Stimulated activated CD8-positive, alpha-beta memory T cell treated with anti-CD3 and anti-CD28 coated beads, Interleukin-4, amount 100 ng/mL, for 4 hours (primary cell): ENCODE data around the gene ZNF618.

Source experiments
- DNase-seq, 2 donors: peaks; one replicate each; pipeline ENCODE4 v3.0.0-alpha.2; 2020; ENCODE audit warnings: low read depth in 2 of 2, low spot score in 1 of 2

ZNF618 gene

GRCh38 chr9:113955076-113955752 is 79.1 kb downstream of the ZNF618 start:
- DNase-seq: no peak

- DNase-seq: no peak
Measured at GRCh38 chr9:113956901-113957300, 80.8 kb downstream of the ZNF618 start.

- DNase-seq: no peak
Measured at GRCh38 chr9:113957351-113957750, 81.2 kb downstream of the ZNF618 start.

- DNase-seq: no peak
Measured at GRCh38 chr9:113957821-113958341, 81.8 kb downstream of the ZNF618 start.

- no peak for DNase-seq
Measured at GRCh38 chr9:113958556-113958955, 82.4 kb downstream of the ZNF618 start.

GRCh38 chr9:113960768-113961167 is 84.7 kb downstream of the ZNF618 start:
- DNase-seq: no peak

GRCh38 chr9:113962396-113962795 is 86.3 kb downstream of the ZNF618 start:
- DNase-seq: no peak

GRCh38 chr9:113963017-113963620 is 87.0 kb downstream of the ZNF618 start:
- DNase-seq: no peak

- DNase-seq: no peak
Measured at GRCh38 chr9:113963696-113964494, 87.8 kb downstream of the ZNF618 start.

- DNase-seq: no peak
Measured at GRCh38 chr9:113964495-113965170, 88.5 kb downstream of the ZNF618 start.

- DNase-seq: no peak
Measured at GRCh38 chr9:113966394-113966793, 90.3 kb downstream of the ZNF618 start.

- no peak for DNase-seq
Measured at GRCh38 chr9:113967380-113967779, 91.3 kb downstream of the ZNF618 start.

GRCh38 chr9:113969343-113969742 is 93.2 kb downstream of the ZNF618 start:
- DNase-seq: no peak

GRCh38 chr9:113973226-113973625 is 97.1 kb downstream of the ZNF618 start:
- no peak for DNase-seq

GRCh38 chr9:113973963-113974413 is 97.9 kb downstream of the ZNF618 start:
- DNase-seq: no peak

GRCh38 chr9:113976915-113977314 is 100.8 kb downstream of the ZNF618 start:
- DNase-seq: no peak

GRCh38 chr9:113978725-113979342 is 102.7 kb downstream of the ZNF618 start:
- DNase-seq: no peak

GRCh38 chr9:113979343-113980127 is 103.4 kb downstream of the ZNF618 start:
- DNase-seq: no peak

- no peak for DNase-seq
Measured at GRCh38 chr9:113984639-113985380, 108.7 kb downstream of the ZNF618 start.
